ENCODE data around the gene SLC25A25.

The SLC25A25 gene

DNA sequence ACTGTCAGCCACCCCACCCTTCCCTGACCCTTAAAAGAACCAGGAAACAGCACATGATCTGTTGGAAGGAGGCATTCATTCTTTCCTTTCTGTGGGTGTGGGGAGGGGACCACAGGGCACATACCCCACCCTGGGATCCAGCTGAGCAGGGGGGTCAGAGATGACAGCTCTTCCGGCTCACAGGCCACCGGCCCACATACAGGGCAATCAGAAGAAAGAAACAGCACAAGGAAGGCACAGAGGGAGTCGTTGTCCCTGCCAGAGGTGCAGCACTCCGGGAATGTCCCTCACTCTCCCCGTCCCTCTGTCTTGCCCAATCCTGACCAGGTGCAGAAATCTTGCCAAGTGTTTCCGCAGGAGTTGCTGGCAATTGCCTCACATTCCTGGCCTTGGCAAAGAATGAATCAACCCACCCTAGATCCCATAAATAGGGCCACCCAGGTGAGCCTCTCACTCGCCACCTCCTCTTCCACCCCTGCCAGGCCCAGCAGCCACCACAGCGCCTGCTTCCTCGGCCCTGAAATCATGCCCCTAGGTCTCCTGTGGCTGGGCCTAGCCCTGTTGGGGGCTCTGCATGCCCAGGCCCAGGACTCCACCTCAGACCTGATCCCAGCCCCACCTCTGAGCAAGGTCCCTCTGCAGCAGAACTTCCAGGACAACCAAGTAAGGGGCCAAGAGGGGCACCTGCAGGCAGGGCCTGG lies 81.1 kb downstream of the SLC25A25 start, which contains the start of gene LCN2:
Gene LCN2, plus strand, starts transcription at position 453 of the 701 bp plus-strand sequence. Its CDS starts 73 bp downstream, at position 526.
- no peak for DNase-seq

DNA sequence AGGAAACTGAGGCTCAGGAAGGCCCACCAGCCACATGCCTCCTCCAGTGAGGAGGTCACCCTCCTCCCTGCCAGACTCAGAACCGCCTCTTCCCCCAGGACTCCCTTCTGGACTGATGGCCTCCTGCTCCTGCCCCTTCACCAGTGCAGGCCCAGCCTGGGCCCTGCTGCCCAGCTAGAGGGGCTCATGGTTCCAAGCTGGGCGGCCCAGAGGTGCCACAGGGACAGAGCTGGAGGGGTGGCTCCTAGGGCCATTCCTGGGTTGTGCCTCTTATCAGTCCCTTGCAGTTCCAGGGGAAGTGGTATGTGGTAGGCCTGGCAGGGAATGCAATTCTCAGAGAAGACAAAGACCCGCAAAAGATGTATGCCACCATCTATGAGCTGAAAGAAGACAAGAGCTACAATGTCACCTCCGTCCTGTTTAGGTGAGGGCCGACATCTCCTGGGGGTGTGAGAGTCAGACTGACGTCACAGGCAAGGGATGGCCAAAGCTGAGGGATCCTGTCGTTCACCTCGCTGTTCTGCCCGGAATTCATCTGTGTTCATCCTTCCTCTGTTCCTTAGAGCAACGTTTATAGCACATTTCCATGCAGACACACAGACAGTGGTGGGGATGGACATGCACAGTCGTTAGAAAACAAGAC lies 82.0 kb downstream of the SLC25A25 start:
- DNase-seq = no peak

DNA sequence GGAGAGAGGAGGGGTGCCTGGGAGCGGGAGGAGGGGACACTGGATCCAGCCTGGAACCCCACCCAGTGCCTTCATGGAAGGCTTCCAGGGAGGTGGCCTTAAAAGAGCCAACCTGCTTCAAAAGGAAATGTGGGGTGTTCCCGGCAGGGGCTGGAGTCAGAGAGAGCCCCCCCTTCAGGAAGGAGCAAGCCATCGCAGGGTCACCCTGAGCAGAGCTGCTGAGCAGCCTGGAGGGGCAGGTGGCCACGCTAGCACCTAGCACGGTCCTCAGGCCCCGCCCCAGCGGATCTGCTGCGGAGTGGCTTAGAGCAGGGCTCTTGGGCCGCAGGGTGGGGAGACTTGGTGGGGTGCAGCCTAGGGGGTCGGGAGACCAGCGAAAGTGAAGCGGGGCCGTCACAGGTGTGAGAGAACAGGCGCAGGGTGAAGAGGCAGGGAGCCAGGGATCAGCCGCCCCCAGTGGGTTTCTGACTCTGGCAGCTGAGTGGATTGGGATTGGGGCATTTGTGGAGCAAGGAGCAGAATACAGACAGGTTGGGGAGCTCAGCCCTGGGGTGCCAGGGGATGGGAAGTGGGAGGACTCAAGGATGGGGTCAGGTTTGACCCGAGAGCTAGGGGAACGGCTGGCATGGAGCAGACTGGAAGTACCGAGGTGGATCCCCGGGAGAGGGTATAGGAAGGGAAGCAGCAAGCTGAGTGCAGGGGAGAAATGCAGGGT lies 82.7 kb downstream of the SLC25A25 start:
- DNase-seq = no peak

DNA sequence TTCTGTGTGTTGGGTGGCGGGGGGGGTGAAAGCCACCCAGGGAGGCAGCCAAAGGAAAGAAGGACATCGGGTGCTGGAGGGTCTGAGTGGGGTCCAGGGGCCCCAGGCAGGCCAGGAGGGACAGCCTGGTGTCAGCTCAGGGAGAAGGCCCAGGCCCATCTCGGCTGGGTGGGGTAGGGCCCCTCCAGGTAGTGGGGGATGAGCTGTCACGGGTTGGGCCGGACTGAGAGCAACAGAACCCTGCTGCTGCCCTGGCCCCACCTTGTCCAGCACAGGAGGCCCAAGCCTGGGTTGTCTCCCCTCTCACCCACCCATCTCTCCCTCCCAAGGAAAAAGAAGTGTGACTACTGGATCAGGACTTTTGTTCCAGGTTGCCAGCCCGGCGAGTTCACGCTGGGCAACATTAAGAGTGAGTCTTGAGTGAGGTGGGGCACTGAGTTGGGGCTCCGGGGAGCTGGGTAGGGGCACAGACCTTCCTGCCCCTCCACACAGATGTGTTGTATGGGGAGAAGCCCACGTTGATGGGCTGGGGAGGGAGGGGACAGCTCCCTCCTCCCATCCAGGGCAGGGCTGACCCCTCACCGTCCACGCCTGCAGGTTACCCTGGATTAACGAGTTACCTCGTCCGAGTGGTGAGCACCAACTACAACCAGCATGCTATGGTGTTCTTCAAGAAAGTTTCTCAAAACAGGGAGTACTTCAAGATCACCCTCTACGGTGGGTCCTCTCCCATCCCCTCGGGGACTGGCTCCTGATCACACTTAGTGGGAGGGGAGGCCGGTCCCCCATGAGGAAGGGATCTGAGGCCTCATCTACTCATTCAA lies 83.5 kb downstream of the SLC25A25 start:
- DNase-seq = no peak

DNA sequence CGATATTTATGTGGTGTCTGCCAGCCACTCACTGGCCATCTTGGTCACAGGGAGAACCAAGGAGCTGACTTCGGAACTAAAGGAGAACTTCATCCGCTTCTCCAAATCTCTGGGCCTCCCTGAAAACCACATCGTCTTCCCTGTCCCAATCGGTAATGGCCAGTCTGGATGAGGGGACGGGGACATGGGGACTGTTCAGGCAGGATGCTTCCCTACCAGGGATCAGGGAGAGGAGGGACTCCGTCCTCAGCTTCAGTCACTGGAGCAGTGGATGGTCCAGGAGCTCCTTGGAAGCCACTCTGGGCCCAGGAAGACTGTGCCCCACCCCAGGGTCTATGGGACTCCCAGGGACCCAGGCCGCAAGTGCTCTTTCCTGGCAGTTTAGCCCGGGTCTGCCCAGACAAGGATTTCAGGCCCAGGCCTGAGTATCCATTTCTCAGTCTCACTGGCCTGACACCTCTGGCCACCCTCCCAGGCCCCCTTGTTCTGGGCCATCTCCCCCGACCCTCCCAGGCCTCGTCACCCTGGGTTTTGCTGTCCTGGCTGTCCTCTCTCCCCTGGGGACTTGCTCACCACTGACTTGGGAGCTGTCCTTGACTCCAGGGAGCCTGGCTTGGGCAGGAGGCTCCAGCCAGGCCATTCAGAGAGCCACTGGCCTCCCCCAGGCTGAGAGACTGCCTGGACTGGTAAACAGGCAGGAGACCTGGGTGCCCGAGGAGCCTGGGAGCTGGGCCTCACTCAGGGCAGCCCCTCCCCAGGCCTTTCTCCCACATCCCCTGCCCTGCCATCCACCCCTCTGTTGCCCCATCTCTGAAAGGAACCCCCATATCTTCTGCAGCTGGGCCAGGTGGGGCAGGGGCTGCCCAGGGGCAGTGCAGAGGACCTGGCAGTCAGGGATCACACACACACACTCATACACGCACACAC lies 84.4 kb downstream of the SLC25A25 start:
- DNase-seq = no peak

DNA sequence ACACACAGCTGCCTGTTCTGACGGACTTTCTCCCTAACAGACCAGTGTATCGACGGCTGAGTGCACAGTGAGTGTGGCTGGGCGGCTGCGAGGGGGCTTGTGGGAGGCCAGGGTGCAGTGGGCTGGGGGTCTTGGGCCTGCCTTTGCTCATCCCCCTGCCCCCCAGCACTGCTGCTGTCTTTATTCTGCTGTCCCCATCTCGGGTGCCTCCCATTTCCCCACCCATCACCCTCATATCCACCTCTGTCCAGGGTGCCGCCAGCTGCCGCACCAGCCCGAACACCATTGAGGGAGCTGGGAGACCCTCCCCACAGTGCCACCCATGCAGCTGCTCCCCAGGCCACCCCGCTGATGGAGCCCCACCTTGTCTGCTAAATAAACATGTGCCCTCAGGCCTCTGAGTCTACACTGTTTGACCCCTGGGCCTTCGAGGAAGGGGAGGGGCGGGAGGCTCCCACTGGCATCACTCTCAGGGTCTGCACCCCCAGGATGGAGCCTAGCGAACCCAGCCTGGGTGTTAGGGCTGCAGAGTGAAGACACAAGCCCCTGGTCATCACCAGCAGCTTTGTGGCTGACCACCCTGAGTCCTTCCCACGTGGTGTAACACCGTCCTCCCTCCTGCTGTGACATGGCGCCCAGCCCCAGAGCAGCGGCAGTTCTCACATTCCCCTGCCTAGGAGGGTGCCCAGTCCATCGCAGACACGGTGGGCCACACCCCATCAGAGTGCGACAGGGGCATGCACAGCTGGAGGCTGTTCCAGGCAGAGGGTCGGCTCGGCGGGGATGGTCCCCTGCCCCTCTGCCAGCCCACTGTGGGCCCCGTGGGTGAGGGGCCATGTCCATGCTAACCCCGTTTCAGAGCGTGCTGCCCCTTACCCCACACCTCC lies 85.3 kb downstream of the SLC25A25 start:
- DNase-seq = no peak

DNA sequence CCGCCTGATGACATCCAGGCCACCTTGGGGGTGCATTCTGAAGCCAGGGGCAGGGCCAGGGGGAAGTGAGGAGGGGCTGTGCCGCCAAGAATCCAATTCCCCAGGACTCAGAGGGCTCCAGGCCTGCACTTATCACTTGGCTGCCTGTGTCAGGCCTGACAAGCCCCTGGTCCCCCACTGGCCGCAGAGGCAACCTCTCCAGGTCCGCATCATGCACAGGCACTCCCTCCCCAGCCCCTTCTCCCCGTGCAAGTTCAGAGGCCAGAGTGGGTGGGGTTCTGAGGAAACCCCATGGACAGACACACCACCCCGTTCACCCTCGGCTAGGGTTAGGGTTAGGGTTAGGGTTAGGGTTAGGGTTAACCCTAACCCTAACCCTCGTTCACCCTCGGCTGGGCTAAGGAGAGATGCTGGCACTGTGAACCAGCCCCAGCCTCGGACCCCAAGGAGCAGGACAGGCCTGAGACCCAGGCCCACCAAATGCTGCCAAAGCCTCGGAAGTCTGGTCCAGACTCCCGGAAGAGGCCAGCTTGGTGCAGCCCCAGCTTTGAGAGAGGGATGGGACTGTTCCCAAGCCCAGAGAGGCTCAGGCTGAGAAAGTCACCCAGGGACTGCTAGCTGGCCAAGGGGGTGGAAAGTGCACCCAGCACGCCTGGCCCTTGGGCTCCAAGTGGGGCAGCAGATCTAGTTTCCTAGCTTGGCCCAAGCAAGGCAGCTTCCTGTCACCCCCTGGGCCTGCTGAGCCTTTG lies 86.1 kb downstream of the SLC25A25 start:
- DNase-seq = no peak

DNA sequence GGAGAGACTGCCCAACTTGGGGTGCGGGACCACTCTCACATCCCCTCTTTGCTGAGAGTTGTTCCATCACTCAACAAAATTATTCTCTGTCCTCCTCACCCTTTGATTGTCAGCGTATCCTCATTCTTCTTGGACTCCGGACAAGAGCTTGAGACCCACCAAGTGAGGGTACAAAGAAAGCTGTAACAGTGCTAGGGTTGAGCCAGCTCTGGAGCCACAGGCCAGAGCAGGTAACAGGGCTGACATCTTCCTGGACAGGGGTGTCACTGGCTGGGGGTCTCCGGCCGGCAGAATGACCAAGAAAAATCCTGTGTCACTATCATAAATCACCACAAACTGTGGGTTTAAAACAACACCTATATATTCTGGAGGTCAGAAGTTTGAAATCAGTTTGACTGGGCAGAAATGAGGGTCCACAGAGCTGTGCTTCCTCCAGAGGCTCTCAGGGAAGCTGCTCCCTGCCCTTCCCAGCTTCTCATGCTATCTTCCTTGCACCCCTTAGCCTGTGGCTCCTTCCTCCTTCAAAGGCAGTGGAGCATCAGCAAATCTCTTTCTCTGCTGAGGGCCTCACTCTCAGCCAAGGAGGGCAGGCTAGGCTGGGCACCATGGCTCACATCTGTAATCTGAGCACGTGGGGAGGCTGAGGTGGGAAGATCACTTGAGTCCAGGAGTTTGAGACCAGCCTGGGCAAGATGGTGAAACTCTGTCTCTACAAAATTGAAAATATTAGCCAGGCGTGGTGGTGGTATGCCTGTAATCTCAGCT lies 87.9 kb downstream of the SLC25A25 start:
- no peak for DNase-seq

Data from T-helper 9 cell (primary cell).